IMR-90 (cell line): Measurements from ENCODE around the gene THAP9. TPM values are rescaled to one million over a fixed set of nuclear protein-coding genes. Genes with fewer than 3 reads are reported as not detected.

Experiments used
- ATAC-seq: fragments of 200-7000 bp; cut with Tn5 transposase; 2 replicates; pipeline ENCODE4 v1.9.1; 2020; ENCODE audit warnings: low read depth, mild to moderate bottlenecking, moderate library complexity
- BruUV-seq: library from RNA; stranded (reverse); fragments of 400-500 nt; replicated peaks from 2 replicates; lab custom pipeline; 2021; lab: Mats Ljungman, UMichigan
- CTCF ChIA-PET: fragments of 300-600 bp; formaldehyde crosslinking; extraction: SDS; loops from one replicate; lab custom pipeline; 2021; ENCODE audit warnings: antibody characterized with exemption; lab: Yijun Ruan, JAX
- POLR2A ChIA-PET: fragments of 300-600 bp; sonication (Branson Sonifier 250); formaldehyde crosslinking; loops from one replicate; lab custom pipeline; 2022; ENCODE audit warnings: antibody characterized with exemption; ENCODE audit not compliant: unreplicated experiment; lab: Charles Lee
- DNase-seq: peaks from one replicate; pipeline ENCODE4 v3.0.0; 2013
- H2AFZ ChIP-seq: replicated peaks from 2 replicates; pipeline ENCODE3; 2013; ENCODE audit warnings: low read length, mild to moderate bottlenecking; ENCODE audit not compliant: poor library complexity
- H2AK5ac ChIP-seq: 2 replicates; pipeline ENCODE4 v1.6.1; 2013; ENCODE audit warnings: low read depth, low read length, inconsistent platforms
- H2AK9ac ChIP-seq: replicated peaks from 2 replicates; pipeline ENCODE3; 2013; ENCODE audit warnings: mild to moderate bottlenecking, low read depth, low read length, moderate library complexity; ENCODE audit not compliant: poor library complexity
- H2BK120ac ChIP-seq: 2 replicates; pipeline ENCODE4 v1.6.1; 2013; ENCODE audit warnings: low read depth, low read length, inconsistent platforms
- H2BK15ac ChIP-seq: 3 replicates; pipeline ENCODE4 v1.6.1; 2013; ENCODE audit warnings: low read depth, low read length, inconsistent platforms
- H2BK20ac ChIP-seq: 2 replicates; pipeline ENCODE4 v1.6.1; 2013; ENCODE audit warnings: low read depth, mild to moderate bottlenecking, inconsistent platforms, low read length, moderate library complexity
- H2BK5ac ChIP-seq: 2 replicates; pipeline ENCODE4 v1.6.1; 2013; ENCODE audit warnings: mild to moderate bottlenecking, low read depth, low read length, inconsistent platforms; ENCODE audit not compliant: poor library complexity, severe bottlenecking
- H3K14ac ChIP-seq: replicated peaks from 2 replicates; pipeline ENCODE4 v1.6.1; 2013; ENCODE audit warnings: low read depth, low read length, inconsistent platforms
- H3K18ac ChIP-seq: 2 replicates; pipeline ENCODE4 v1.6.1; 2013; ENCODE audit warnings: low read depth, low read length, control low read depth
- H3K23ac ChIP-seq: 2 replicates; pipeline ENCODE4 v1.6.1; 2013; ENCODE audit warnings: low read depth, low read length, inconsistent platforms
- H3K27ac ChIP-seq: 2 replicates; pipeline ENCODE4 v1.5.1; 2013; ENCODE audit warnings: mild to moderate bottlenecking, control low read depth, low read length; ENCODE audit not compliant: insufficient read depth
- H3K27me3 ChIP-seq: 2 replicates; pipeline ENCODE4 v1.6.1; 2013; ENCODE audit warnings: low read length; ENCODE audit not compliant: control insufficient read depth, insufficient read depth
- H3K36me3 ChIP-seq: 2 replicates; pipeline ENCODE4 v1.6.1; 2013; ENCODE audit warnings: low read length, mixed read lengths; ENCODE audit not compliant: control insufficient read depth, insufficient read depth
- H3K4ac ChIP-seq: 2 replicates; pipeline ENCODE4 v1.6.1; 2013; ENCODE audit warnings: low read depth, low read length, inconsistent platforms
- H3K4me1 ChIP-seq: 2 replicates; pipeline ENCODE4 v1.6.1; 2013; ENCODE audit warnings: low read length, mixed read lengths; ENCODE audit not compliant: control insufficient read depth, insufficient read depth
- H3K4me2 ChIP-seq: 2 replicates; pipeline ENCODE4 v1.6.1; 2013; ENCODE audit warnings: low read depth, mild to moderate bottlenecking, control low read depth, low read length, moderate library complexity
- H3K4me3 ChIP-seq: 2 replicates; pipeline ENCODE4 v1.5.1; 2013; ENCODE audit warnings: low read depth, mild to moderate bottlenecking, control low read depth, low read length, moderate library complexity; ENCODE audit not compliant: insufficient read depth
- H3K56ac ChIP-seq: 2 replicates; pipeline ENCODE4 v1.6.1; 2013; ENCODE audit warnings: low read length, inconsistent platforms; ENCODE audit not compliant: insufficient read depth; ENCODE audit errors: extremely low read depth
- H3K79me1 ChIP-seq, 2 experiments: 2 replicates each; pipeline ENCODE4 v1.6.1; 2013; ENCODE audit warnings: low read length in 2 of 2, inconsistent platforms in 1 of 2, low read depth in 1 of 2
- H3K9ac ChIP-seq: 2 replicates; pipeline ENCODE4 v1.6.1; 2013; ENCODE audit warnings: low read depth, low read length, control low read depth
- H3K9me1 ChIP-seq: 2 replicates; pipeline ENCODE4 v1.6.1; 2013; ENCODE audit warnings: low read length, inconsistent platforms; ENCODE audit not compliant: insufficient read depth
- H3K9me3 ChIP-seq: 2 replicates; pipeline ENCODE4 v1.6.1; 2013; ENCODE audit warnings: low read length; ENCODE audit not compliant: control insufficient read depth, insufficient read depth
- H4K20me1 ChIP-seq: 2 replicates; pipeline ENCODE4 v1.6.1; 2013; ENCODE audit warnings: low read length, inconsistent platforms; ENCODE audit not compliant: insufficient read depth
- H4K5ac ChIP-seq: 2 replicates; pipeline ENCODE4 v1.6.1; 2013; ENCODE audit warnings: mild to moderate bottlenecking, low read depth, low read length, control low read depth
- H4K8ac ChIP-seq, 2 experiments: 2 replicates each; pipeline ENCODE4 v1.6.1; 2013; ENCODE audit warnings: low read depth in 2 of 2, low read length in 2 of 2, control low read depth in 1 of 2, inconsistent platforms in 1 of 2
- H4K91ac ChIP-seq: 2 replicates; pipeline ENCODE4 v1.6.1; 2013; ENCODE audit warnings: low read depth, low read length, inconsistent platforms; ENCODE audit not compliant: insufficient read depth
- BHLHE40 ChIP-seq: fragments of 150-350 bp; IDR thresholded peaks from 2 replicates; pipeline ENCODE4 v1.6.1; 2016; ENCODE audit warnings: mild to moderate bottlenecking, low read depth, low read length
- CEBPB ChIP-seq: IDR thresholded peaks from 2 replicates; pipeline ENCODE4 v1.6.1; 2012; ENCODE audit warnings: low read depth, low read length, improper control_type of control experiment
- CHD1 ChIP-seq: IDR thresholded peaks from 2 replicates; pipeline ENCODE4 v1.6.1; 2012; ENCODE audit warnings: low read depth, low read length, improper control_type of control experiment
- ELK1 ChIP-seq: fragments of 150-350 bp; IDR thresholded peaks from 2 replicates; pipeline ENCODE4 v1.6.1; 2016; ENCODE audit warnings: low read depth, mild to moderate bottlenecking, low read length, moderate library complexity, borderline replicate concordance
- FOS ChIP-seq: fragments of 150-350 bp; IDR thresholded peaks from 2 replicates; pipeline ENCODE4 v1.6.1; 2016; ENCODE audit warnings: low read depth, low read length
- MAFK ChIP-seq: IDR thresholded peaks from 2 replicates; pipeline ENCODE4 v1.6.1; 2012; ENCODE audit warnings: low read depth, low read length, improper control_type of control experiment
- MAZ ChIP-seq: IDR thresholded peaks from 2 replicates; pipeline ENCODE4 v1.6.1; 2012; ENCODE audit warnings: low read depth, mild to moderate bottlenecking, low read length, improper control_type of control experiment, moderate library complexity, borderline replicate concordance
- MXI1 ChIP-seq: IDR thresholded peaks from 2 replicates; pipeline ENCODE4 v1.6.1; 2012; ENCODE audit warnings: low read depth, mild to moderate bottlenecking, low read length, moderate library complexity, borderline replicate concordance
- NFE2L2 ChIP-seq: fragments of 150-350 bp; IDR thresholded peaks from 2 replicates; pipeline ENCODE4 v1.6.1; 2016; ENCODE audit warnings: low read depth, mild to moderate bottlenecking, low read length
- POLR2A ChIP-seq: IDR thresholded peaks from 2 replicates; pipeline ENCODE4 v1.6.1; 2012; ENCODE audit warnings: mild to moderate bottlenecking, low read depth, low read length
- RAD21 ChIP-seq: IDR thresholded peaks from 2 replicates; pipeline ENCODE4 v1.6.1; 2012; ENCODE audit warnings: low read length, improper control_type of control experiment
- RCOR1 ChIP-seq: IDR thresholded peaks from 2 replicates; pipeline ENCODE4 v1.6.1; 2012; ENCODE audit warnings: mild to moderate bottlenecking, low read length, improper control_type of control experiment; ENCODE audit not compliant: insufficient replicate concordance
- RFX5 ChIP-seq: IDR thresholded peaks from 2 replicates; pipeline ENCODE4 v1.8.0; 2012; ENCODE audit warnings: low read depth, mild to moderate bottlenecking, low read length, moderate library complexity
- SMC3 ChIP-seq: fragments of 150-350 bp; IDR thresholded peaks from 2 replicates; pipeline ENCODE4 v1.6.1; 2016; ENCODE audit warnings: low read depth, mild to moderate bottlenecking, antibody characterized with exemption, low read length, moderate library complexity
- USF2 ChIP-seq: fragments of 150-350 bp; IDR thresholded peaks from 2 replicates; pipeline ENCODE4 v1.6.1; 2017; ENCODE audit warnings: mild to moderate bottlenecking, antibody characterized with exemption, low read length, low read depth
- WGBS, 2 experiments: methylation state at CpG; one replicate each; pipeline versions ENCODE4 v1.1.5 to v1.1.7; 2013; ENCODE audit warnings: missing lambda C conversion rate in 2 of 2; ENCODE audit not compliant: insufficient read length in 1 of 2; ENCODE audit errors: extremely low coverage in 2 of 2; 5-methylcytosine and 5-hydroxymethylcytosine counted together
- dilution Hi-C: fragments of 300-500 bp; cut with HindIII; formaldehyde crosslinking; loops from one replicate; pipeline ENCODE4 v1.14.3; 2018; ENCODE audit warnings: low sequenced_read_pairs; ENCODE audit not compliant: unreplicated experiment
- in situ Hi-C: fragments of 300-500 bp; cut with MboI; formaldehyde crosslinking; loops from 3 replicates; pipeline ENCODE4 v1.14.3; 2019; ENCODE audit warnings: low sequenced_read_pairs, inconsistent platforms, mixed read lengths
- intact Hi-C: fragments of 100-400 bp; cut with micrococcal nuclease; formaldehyde crosslinking; loops from 2 replicates; pipeline ENCODE4 v1.10.0; 2022
- polyA plus RNA-seq, 3 experiments: library from polyadenylated mRNA; depleted of rRNA; stranded (reverse); fragments of >200 nt; gene quantifications; 2 replicates each; pipeline ENCODE4 v1.2.3, GENCODE V29; 2012; ENCODE audit warnings: low replicate concordance in 1 of 3
- total RNA-seq: library from RNA; depleted of rRNA; stranded (reverse); fragments of >200 nt; gene quantifications from 2 replicates; pipeline ENCODE4 v1.2.3, GENCODE V29; 2012
- TF ChIP-seq, protein P1 (sequence below): conservative IDR thresholded peaks from 2 replicates; pipeline ENCODE4 v1.5.1; 2012; ENCODE audit warnings: mild to moderate bottlenecking, low read depth, low read length, improper control_type of control experiment

THAP9 gene
- total and polyA plus RNA-seq, 2 of the 4 experiments (the other 2 are of a cell fraction) = 0.86 to 2.9 TPM

DNA sequence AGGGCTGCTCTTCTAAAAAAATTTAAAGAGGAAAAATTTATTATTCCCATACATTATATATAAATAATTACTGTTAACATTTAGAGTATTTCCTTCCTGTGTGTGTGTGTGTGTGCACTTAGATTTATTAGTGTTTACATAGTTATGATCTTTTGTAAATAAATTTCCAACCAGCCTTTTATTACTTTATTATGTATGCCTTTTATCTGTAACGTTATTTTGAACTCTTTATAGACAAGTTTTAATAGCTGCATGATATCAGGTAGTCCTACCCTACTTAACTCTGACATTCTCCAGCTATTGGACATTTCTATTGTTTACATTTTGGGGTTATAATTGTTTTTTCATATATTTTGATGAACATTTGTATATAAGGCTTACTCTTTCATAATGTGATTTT is 8.8 kb downstream of the THAP9 start:
- Histone ChIP-seq H2BK15ac (no peak overlapping the region), H2AFZ (no peak overlapping the region), H2BK5ac (no peak overlapping the region), H3K79me1 (no peaks in the 10 kb centered on the region), H3K18ac (no peak overlapping the region), H3K4me1 (no peaks in the 10 kb centered on the region), H3K9ac (no peak overlapping the region), H2BK120ac (no peak overlapping the region), H3K9me3 (no peaks in the 10 kb centered on the region), H4K8ac (no peak overlapping the region), H2AK9ac (no peak overlapping the region), H4K20me1 (no peaks in the 10 kb centered on the region), H2BK20ac (no peak overlapping the region), H3K14ac (no peak overlapping the region), H3K27ac (no peak overlapping the region), H3K9me1 (no peaks in the 10 kb centered on the region), H3K27me3 (no peaks in the 10 kb centered on the region), H4K5ac (no peak overlapping the region), H3K23ac (no peak overlapping the region), H3K4ac (no peak overlapping the region), H3K4me3 (no peak overlapping the region), H3K36me3 (peaks cover 1% of the 10 kb centered on the region; the same call in 1 of the 2 replicates), H3K56ac (no peak overlapping the region), H3K4me2 (no peak overlapping the region), H2AK5ac (no peak overlapping the region), H4K91ac (no peak overlapping the region)
- ChIA-PET POLR2A (interaction anchor here (0.8 kb wide), 1 partner anchor 9 kb away, joined by 3 read pairs; the partner anchor contains the start of gene THAP9), CTCF (no interaction called here)
- DNase-seq (no peak), ATAC-seq (no peak)
- dilution Hi-C loops = no loop called here
- WGBS, 2 experiments = no CpG with 5 or more reads among the region's 1 CpG
- in situ Hi-C loops = no loop called here
- no TSS peak for BruUV-seq
- TF ChIP-seq MAZ (no peak), POLR2A (no peak), BHLHE40 (no peak), CHD1 (no peak), FOS (no peak), SMC3 (no peak), RFX5 (no peak), MXI1 (no peak), CEBPB (no peak), USF2 (no peak), ELK1 (no peak), RCOR1 (no peak), NFE2L2 (no peak), MAFK (no peak), RAD21 (no peak)
- TF ChIP-seq, protein P1, sequence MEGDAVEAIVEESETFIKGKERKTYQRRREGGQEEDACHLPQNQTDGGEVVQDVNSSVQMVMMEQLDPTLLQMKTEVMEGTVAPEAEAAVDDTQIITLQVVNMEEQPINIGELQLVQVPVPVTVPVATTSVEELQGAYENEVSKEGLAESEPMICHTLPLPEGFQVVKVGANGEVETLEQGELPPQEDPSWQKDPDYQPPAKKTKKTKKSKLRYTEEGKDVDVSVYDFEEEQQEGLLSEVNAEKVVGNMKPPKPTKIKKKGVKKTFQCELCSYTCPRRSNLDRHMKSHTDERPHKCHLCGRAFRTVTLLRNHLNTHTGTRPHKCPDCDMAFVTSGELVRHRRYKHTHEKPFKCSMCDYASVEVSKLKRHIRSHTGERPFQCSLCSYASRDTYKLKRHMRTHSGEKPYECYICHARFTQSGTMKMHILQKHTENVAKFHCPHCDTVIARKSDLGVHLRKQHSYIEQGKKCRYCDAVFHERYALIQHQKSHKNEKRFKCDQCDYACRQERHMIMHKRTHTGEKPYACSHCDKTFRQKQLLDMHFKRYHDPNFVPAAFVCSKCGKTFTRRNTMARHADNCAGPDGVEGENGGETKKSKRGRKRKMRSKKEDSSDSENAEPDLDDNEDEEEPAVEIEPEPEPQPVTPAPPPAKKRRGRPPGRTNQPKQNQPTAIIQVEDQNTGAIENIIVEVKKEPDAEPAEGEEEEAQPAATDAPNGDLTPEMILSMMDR = no peak
- intact Hi-C loops = no loop called here
